Effector memory CD4-positive, alpha-beta T cell (primary cell): Measurements from ENCODE around the gene CSMD2.

ENCODE experiments used
- DNase-seq, 3 donors: peaks; one replicate each; pipeline ENCODE4 v3.0.0-alpha.2; 2020
- H3K27ac ChIP-seq: 2 replicates; pipeline ENCODE4 v1.7.0; 2013; ENCODE audit warnings: mild to moderate bottlenecking, low read length, moderate library complexity; ENCODE audit not compliant: insufficient read depth, poor library complexity, severe bottlenecking
- H3K27me3 ChIP-seq: replicated peaks from 2 replicates; pipeline ENCODE4 v1.7.0; 2013; ENCODE audit warnings: mild to moderate bottlenecking, low read length; ENCODE audit not compliant: insufficient read depth, control insufficient read depth, poor library complexity, severe bottlenecking
- H3K36me3 ChIP-seq: 2 replicates; pipeline ENCODE4 v1.7.0; 2013; ENCODE audit warnings: mild to moderate bottlenecking, low read length, moderate library complexity; ENCODE audit not compliant: control insufficient read depth, insufficient read depth
- H3K4me1 ChIP-seq: 2 replicates; pipeline ENCODE4 v1.7.0; 2013; ENCODE audit warnings: low read length, mild to moderate bottlenecking; ENCODE audit not compliant: control insufficient read depth, insufficient read depth, poor library complexity, severe bottlenecking
- H3K4me3 ChIP-seq: 2 replicates; pipeline ENCODE4 v1.7.0; 2013; ENCODE audit warnings: low read length, low read depth, mild to moderate bottlenecking; ENCODE audit not compliant: insufficient read depth, poor library complexity, severe bottlenecking
- H3K9me3 ChIP-seq: 2 replicates; pipeline ENCODE4 v1.7.0; 2013; ENCODE audit warnings: mild to moderate bottlenecking, low read length, moderate library complexity; ENCODE audit not compliant: control insufficient read depth

Gene CSMD2

GRCh38 chr1:33503506-33503905, 661.5 kb downstream of the CSMD2 start:
- DNase-seq = no peak
- H3K9me3 ChIP-seq = no peaks in the 10 kb centered on the region
- no peak overlapping the region for H3K4me3 ChIP-seq
- H3K27ac ChIP-seq = no peak overlapping the region
- H3K4me1 ChIP-seq = no peaks in the 10 kb centered on the region
- no peaks in the 10 kb centered on the region for H3K36me3 ChIP-seq
- H3K27me3 ChIP-seq = no peaks in the 10 kb centered on the region

DNA sequence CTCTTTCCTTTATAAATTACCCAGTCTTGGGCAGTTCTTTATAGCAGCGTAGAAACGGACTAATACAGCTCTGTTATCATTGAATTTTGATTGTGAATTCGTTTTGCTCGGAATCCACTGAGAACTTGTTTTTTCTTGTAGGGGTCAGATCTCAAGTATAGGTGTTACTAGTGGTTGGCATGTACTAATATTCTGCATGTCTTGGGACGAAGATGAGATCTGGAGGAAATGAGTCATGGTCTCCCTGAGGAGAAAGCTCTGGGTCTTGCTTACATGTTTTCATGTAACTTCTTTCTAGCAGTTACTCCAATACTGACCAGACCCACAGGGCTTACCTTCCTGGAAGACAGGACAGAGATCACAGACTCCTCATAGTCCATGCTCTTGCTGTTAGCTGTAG, 662.3 kb downstream of the CSMD2 start:
- Histone ChIP-seq H3K27me3 (no peaks in the 10 kb centered on the region), H3K9me3 (no peaks in the 10 kb centered on the region), H3K4me3 (no peak overlapping the region), H3K4me1 (no peaks in the 10 kb centered on the region), H3K27ac (no peak overlapping the region), H3K36me3 (no peaks in the 10 kb centered on the region)
- DNase-seq = no peak

DNA sequence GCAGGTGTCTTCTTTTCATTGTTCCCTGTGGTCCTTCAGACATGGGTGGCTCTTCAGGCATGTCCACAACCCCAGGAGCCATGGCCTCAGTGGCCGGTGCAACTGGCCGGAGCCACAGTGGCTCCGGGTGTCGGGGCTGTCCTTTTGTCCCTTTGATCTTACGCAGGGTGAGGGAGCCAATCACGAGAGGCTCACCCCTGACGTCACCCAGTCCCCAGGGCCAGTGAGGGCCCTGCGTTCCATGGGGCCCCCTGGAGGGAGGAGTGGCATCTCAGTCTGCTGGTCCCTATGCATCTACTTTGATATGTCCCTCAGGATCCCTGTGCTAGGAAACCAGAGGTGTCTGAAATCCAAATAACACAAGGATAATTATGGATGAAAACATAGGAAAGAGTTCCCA, 663.3 kb downstream of the CSMD2 start:
- Histone ChIP-seq H3K27me3 (no peaks in the 10 kb centered on the region), H3K36me3 (no peaks in the 10 kb centered on the region), H3K4me3 (no peak overlapping the region), H3K9me3 (no peaks in the 10 kb centered on the region), H3K27ac (no peak overlapping the region), H3K4me1 (no peaks in the 10 kb centered on the region)
- no peak for DNase-seq

DNA sequence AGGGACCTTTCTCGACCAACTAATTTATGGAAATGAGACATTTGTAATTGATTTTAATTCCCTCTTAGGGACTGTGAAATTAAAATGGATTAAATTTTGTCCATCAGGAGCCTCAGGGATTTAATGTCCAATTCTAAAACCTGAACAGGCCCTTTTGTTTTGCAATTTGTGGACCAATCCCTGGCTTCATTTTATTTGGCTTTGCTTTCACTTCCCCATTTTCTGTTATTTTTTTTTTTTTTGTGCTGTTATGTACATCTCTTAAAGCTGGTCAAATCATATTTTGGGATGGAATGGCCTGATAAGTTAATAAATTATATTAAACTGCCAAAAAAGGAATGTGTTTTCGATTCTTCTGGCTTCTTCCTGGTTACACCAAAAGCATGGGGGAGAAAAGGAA, 663.7 kb downstream of the CSMD2 start:
- Histone ChIP-seq H3K4me3 (no peak overlapping the region), H3K27ac (no peak overlapping the region)

DNA sequence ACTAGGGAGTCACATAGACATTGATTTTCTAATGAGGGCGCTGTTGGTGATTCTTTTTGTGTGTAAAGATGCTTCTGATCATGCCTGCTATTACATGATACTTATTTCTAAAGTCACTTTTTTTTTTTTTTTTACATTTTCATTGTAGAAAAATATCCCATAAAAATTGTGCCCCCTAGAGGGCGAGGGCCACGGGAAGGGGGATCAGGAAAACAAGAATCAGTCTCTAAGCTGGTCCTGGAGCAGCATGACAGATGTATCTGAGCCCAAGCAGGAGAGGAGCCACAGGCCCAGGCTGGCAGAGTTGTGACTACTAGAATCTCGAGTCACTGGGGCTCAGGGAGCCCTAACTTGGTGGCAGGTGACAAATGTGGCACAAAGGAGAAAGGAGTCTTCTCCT, 664.5 kb downstream of the CSMD2 start:
- H3K36me3 ChIP-seq = no peaks in the 10 kb centered on the region
- no peak overlapping the region for H3K4me3 ChIP-seq
- DNase-seq = no peak
- no peaks in the 10 kb centered on the region for H3K9me3 ChIP-seq
- H3K27me3 ChIP-seq = no peaks in the 10 kb centered on the region
- H3K27ac ChIP-seq = no peak overlapping the region
- H3K4me1 ChIP-seq = no peaks in the 10 kb centered on the region

More for the DNA sequence above, 663.7 kb downstream of the CSMD2 start:
- H3K36me3 ChIP-seq = no peaks in the 10 kb centered on the region
- H3K27me3 ChIP-seq = no peaks in the 10 kb centered on the region
- no peaks in the 10 kb centered on the region for H3K9me3 ChIP-seq
- DNase-seq = no peak
- H3K4me1 ChIP-seq = no peaks in the 10 kb centered on the region

- no peak for DNase-seq
- Histone ChIP-seq H3K9me3 (peaks cover 26% of the 10 kb centered on the region), H3K27ac (no peak overlapping the region), H3K4me3 (no peak overlapping the region), H3K27me3 (no peaks in the 10 kb centered on the region), H3K36me3 (peaks cover 4% of the 10 kb centered on the region), H3K4me1 (no peaks in the 10 kb centered on the region)
These were observed 667.6 kb downstream of the CSMD2 start for GRCh38 chr1:33497410-33497809.

- H3K36me3 ChIP-seq = peaks cover 12% of the 10 kb centered on the region
- no peaks in the 10 kb centered on the region for H3K4me1 ChIP-seq
- H3K27me3 ChIP-seq = no peaks in the 10 kb centered on the region
- peaks cover 26% of the 10 kb centered on the region for H3K9me3 ChIP-seq
- no peak overlapping the region for H3K4me3 ChIP-seq
- no peak overlapping the region for H3K27ac ChIP-seq
- no peak for DNase-seq
These were observed 670.1 kb downstream of the CSMD2 start for GRCh38 chr1:33494929-33495328.

GRCh38 chr1:33488624-33489023, 676.4 kb downstream of the CSMD2 start:
- Histone ChIP-seq H3K27ac (no peak overlapping the region), H3K36me3 (peaks cover 21% of the 10 kb centered on the region)
- DNase-seq = no peak

GRCh38 chr1:33482412-33482811, 682.6 kb downstream of the CSMD2 start:
- Histone ChIP-seq H3K27ac (no peak overlapping the region), H3K9me3 (no peaks in the 10 kb centered on the region), H3K27me3 (no peaks in the 10 kb centered on the region), H3K4me3 (no peak overlapping the region), H3K4me1 (no peaks in the 10 kb centered on the region), H3K36me3 (peaks cover 3% of the 10 kb centered on the region)
- DNase-seq = no peak

More at GRCh38 chr1:33488624-33489023, 676.4 kb downstream of the CSMD2 start:
- Histone ChIP-seq H3K4me3 (no peak overlapping the region), H3K27me3 (no peaks in the 10 kb centered on the region), H3K9me3 (peaks cover 8% of the 10 kb centered on the region), H3K4me1 (no peaks in the 10 kb centered on the region)

- H3K4me3 ChIP-seq = no peak overlapping the region
- no peaks in the 10 kb centered on the region for H3K4me1 ChIP-seq
- no peak overlapping the region for H3K27ac ChIP-seq
- no peaks in the 10 kb centered on the region for H3K27me3 ChIP-seq
- H3K9me3 ChIP-seq = no peaks in the 10 kb centered on the region
- DNase-seq = no peak
- peaks cover 3% of the 10 kb centered on the region for H3K36me3 ChIP-seq
These were observed 687.6 kb downstream of the CSMD2 start for GRCh38 chr1:33477451-33477850.

DNA sequence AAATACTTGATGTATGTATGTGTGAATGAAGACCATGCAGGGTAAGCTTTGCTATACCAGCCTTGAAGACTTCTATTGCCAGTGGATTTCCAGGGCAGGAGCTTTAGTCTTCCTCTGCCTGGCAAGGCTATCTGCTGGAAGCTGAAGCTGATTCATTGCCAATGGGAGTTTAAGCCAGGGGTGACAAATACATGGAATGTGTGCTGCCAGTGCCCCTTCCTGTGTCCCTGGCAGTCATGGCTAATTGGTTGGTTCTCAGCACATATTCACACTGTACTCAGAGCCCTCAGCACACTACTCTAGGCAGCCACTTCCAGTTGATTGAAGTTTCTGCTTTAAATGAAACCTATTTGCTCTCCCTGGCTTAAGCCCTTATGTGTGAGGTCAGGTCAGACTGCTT, 691.1 kb downstream of the CSMD2 start:
- Histone ChIP-seq H3K27me3 (no peaks in the 10 kb centered on the region), H3K4me3 (no peak overlapping the region), H3K27ac (no peak overlapping the region), H3K9me3 (no peaks in the 10 kb centered on the region), H3K4me1 (no peaks in the 10 kb centered on the region), H3K36me3 (no peaks in the 10 kb centered on the region)
- DNase-seq = no peak
